ENCODE measurements around the gene SH3D21. TPM values are rescaled to one million over a fixed set of nuclear protein-coding genes. Genes with fewer than 3 reads are reported as not detected.

SH3D21 gene
- total and polyA plus RNA-seq, 2 of the 8 experiments (the other 6 are each of a cell fraction or from before 2014, with no cell fraction given): 3.4 to 8.6 TPM

DNA sequence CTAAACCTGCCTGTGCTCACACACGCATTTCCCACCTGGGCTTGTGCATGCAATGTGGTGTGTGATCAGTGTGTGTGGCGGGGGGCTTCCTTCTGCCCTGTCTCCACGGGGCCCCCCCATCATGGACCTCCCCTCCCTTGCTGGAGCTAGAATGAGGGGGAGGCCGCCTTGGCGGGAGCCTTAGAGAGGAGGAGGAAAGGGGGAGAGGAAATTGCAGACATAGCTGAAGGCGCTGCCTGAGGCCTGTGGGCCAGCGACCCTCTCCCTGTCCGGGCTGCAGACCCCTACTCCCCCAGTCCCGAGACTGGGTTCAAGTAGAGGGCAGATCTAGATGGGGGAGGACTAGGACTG lies 18.2 kb downstream of the SH3D21 start:
- Histone ChIP-seq H3K18ac (ENCODE audit: extremely low read depth, low read length) (peak overlapping the region; percentile 32; the same call in 1 of the 2 replicates), H2BK20ac (ENCODE audit: low read length) (no peak overlapping the region), H3K4me2 (ENCODE audit: insufficient read depth in 1 of 2, low read depth in 2 of 2, low read length in 2 of 2) (peak overlapping the region; percentile 79 to 89), H4K20me1 (replicated peaks in 1 of 2; ENCODE audit: control insufficient read depth in 1 of 2, insufficient read depth in 2 of 2, low read length in 2 of 2) (no peaks in the 10 kb centered on the region), H3K56ac (replicated peaks; ENCODE audit: insufficient read length, low read depth, low read length) (no peak overlapping the region), H4K8ac (ENCODE audit: extremely low read depth, insufficient read depth, low read length) (no peak overlapping the region), H4K5ac (ENCODE audit: insufficient read length, low read depth, low read length) (no peak overlapping the region), H3K79me2 (ENCODE audit: control insufficient read depth in 1 of 2, insufficient read depth in 2 of 2, low read length in 2 of 2) (no peaks in the 10 kb centered on the region), H3K4me3 (ENCODE audit: extremely low read depth in 1 of 4, insufficient read depth in 2 of 4, low read depth in 3 of 4, low read length in 4 of 4) (peak overlapping the region; percentile 27 to 67 (median 49); a peak in 4 of 8 replicates), H3K23me2 (ENCODE audit: low read depth, low read length) (peaks cover 30% of the 10 kb centered on the region), H4K91ac (replicated peaks; ENCODE audit: insufficient read length, low read length) (no peak overlapping the region), H3K9ac (replicated peaks in 1 of 4; ENCODE audit: extremely low read depth in 1 of 4, low read depth in 3 of 4, low read length in 3 of 4) (peak overlapping the region in 2 of 4 experiments; percentile 1 to 10; a peak in 1 of 7 replicates), H2AFZ (ENCODE audit: low read length) (no peak overlapping the region), H3K23ac (ENCODE audit: insufficient read length) (no peak overlapping the region), H3K14ac (ENCODE audit: insufficient read length) (no peak overlapping the region), H3K9me3 (ENCODE audit: insufficient read depth in 2 of 2, low read depth in 1 of 2, low read length in 1 of 2) (no peaks in the 10 kb centered on the region), H2AK5ac (ENCODE audit: low read depth, low read length) (peak overlapping the region; percentile 65; the same call in 1 of the 2 replicates), H2BK5ac (ENCODE audit: low read depth, low read length) (no peak overlapping the region), H3K27ac (ENCODE audit: low read depth, low read length) (no peak overlapping the region), H2BK15ac (ENCODE audit: low read length) (no peak overlapping the region), H2BK12ac (ENCODE audit: low read depth, low read length) (no peak overlapping the region), H3K4me1 (replicated peaks in 1 of 4; ENCODE audit: control insufficient read depth in 3 of 4, insufficient read depth in 4 of 4, low read length in 3 of 4) (peaks cover 0 to 28% (median 16%) of the 10 kb centered on the region in 4 experiments; a peak in 6 of 7 replicates), H2BK120ac (replicated peaks; ENCODE audit: low read depth, low read length) (no peak overlapping the region), H3K4ac (replicated peaks; ENCODE audit: insufficient read length, low read depth, low read length) (no peak overlapping the region), H3K27me3 (replicated peaks in 1 of 4; ENCODE audit: control insufficient read depth in 3 of 4, extremely low read depth in 1 of 4, insufficient read depth in 3 of 4, low read length in 3 of 4) (peaks cover 0 to 36% (median 20%) of the 10 kb centered on the region in 4 experiments; a peak in 5 of 7 replicates), H3K79me1 (ENCODE audit: low read depth, low read length) (no peaks in the 10 kb centered on the region; the same call in 1 of the 2 replicates), H3K36me3 (ENCODE audit: control insufficient read depth in 2 of 4, insufficient read depth in 4 of 4, low read length in 3 of 4) (no peaks in the 10 kb centered on the region)
- CTCF ChIA-PET (ENCODE audit: partially characterized antibody): interaction anchor here (0.9 to 2.8 kb wide), 7 partner anchors 9 to 224 kb away, joined by 3 to 20 read pairs (median 5); partner anchors contain the start of gene SH3D21
- no peak for DNase-seq (ENCODE audit: low read depth in 1 of 2, low spot score in 2 of 2)
- no peak for FAIRE-seq
- WGBS, 2 experiments (ENCODE audit: extremely low coverage in 1 of 2, insufficient coverage in 1 of 2, insufficient read length in 1 of 2, insufficient replicate concordance in 2 of 2, low coverage in 1 of 2, low lambda C conversion rate in 2 of 2, missing lambda C conversion rate in 1 of 2): 28% methylated on average over 9 of the region's 9 CpGs; no CpG with 5 or more reads in 1 of the 2 experiments
- POLR2A ChIA-PET (ENCODE audit: partially characterized antibody): interaction anchor here (0.6 to 9.3 kb wide), 15 partner anchors 9 to 237 kb away, joined by 3 to 130 read pairs (median 4); partner anchors contain the start of genes LSM10, SH3D21, STK40 and TRAPPC3
- no peak for TF ChIP-seq BRCA1 (IDR thresholded peaks at IDR 0.05; ENCODE audit: low read depth, low read length)
- peak; percentile 4 for TF ChIP-seq EZH2 (IDR thresholded peaks at IDR 0.05; ENCODE audit: low read depth, low read length, severe bottlenecking)
